Activated naive CD4-positive, alpha-beta T cell (primary cell): ENCODE data around the gene DHRS1.
"Not testable (repeated sequence)": the region's sequence is repeated elsewhere in the genome, so short reads cannot be mapped to it uniquely, and the experiment has no call there.

Source experiments
- DNase-seq, 4 experiments: peaks; one replicate each; lab custom pipeline; 2025; lab: John Stamatoyannopoulos, UW

Gene DHRS1

DNA sequence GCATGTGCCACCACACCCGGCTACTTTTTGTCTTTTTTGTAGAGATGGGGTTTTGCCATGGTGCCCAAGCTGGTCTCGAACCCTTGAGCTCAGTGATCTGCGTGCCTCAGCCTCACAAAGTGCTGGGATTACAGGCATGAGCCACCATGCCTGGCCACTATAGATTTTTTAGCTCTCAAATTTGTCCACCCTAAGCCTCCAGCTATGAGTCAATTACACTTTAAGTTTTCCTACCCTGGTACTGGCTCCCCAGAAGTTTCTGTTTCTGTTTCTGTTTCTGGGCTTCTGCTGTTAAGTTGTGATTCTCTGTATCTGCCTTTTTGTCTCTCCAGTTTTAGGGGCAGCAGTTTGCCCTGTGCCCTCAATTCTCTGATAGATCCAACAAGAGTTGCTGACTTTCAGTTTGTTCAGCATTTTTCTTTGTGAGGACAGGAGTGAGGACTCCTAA lies 52.8 kb downstream of the DHRS1 start:
- DNase-seq, result no peak

DNA sequence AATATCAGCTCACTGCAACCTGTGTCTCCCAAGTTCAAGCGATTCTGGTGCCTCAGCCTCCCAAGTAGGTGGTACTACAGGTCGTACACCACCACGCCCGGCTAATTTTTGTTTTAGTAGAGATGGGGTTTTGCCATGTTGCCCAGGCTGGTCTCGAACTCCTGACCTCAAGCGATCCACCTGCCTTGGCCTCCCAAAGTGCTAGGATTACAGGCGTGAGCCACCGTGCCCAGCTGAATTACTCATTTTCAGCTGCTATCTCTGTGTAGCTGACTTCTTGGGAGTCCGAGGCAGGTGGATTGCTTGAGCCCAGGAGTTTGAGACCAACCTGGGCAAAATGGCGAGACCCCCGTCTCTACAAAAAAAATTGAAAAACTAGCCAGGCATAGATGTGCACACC lies 54.2 kb downstream of the DHRS1 start:
- DNase-seq, result not testable (repeated sequence)

DNA sequence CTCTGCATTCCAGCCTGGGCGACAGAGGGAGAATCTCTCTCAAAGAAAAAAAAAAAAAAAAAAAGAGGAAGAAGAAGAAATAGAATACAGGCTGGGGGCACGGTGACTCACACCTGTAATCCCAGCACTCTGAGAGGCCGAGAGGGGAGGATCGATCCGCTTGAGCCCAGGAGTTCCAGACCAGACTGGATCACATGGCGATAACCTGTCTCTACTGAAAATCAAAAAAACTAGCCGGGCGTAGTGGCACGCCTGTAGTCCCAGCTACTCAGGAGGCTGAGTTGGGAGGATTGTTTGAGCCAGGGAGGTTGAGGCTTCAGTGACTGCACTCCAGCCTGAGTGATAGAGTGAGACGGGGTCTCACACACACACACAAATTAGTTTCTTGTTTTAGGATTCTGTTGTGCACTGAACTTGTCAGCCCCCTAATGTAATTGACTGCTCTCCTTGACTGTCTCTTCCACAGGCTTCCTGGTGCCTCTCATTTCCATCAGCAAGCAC lies 56.2 kb downstream of the DHRS1 start:
- no peak for DNase-seq

DNA sequence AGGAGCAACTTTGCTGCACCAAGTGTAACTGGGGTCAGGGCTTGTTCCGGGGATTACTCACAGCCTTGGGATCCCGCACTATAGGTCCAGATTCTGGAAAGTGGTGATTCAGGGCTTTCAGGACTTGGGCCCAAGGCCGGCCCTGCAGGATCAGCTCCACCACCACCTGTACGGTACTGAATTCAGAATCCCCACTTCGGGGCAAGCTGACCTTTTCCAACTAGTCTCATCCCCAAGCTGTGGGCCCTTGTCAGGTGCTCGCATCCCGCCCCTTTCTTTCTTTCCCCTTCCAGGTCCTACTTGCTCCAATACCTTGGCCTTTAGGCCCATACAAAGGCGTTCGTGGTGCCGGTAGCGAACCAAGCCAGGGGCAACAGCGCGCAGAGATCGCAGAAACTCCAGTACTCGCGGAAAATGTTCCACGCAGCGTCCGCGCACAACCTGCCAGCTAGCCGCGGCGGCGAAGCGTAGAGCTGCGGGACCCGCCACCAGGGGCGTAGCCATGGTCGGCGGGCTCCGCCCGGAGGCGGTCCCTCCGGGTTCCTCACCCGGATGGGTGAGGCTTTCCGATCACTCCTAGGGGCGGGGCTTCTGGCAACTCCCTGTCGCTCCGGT lies 57.6 kb downstream of the DHRS1 start:
- peak; percentile 92 to 97 (median 93) for DNase-seq
